Astrocyte (in vitro differentiated cells and primary cell): ENCODE results near the gene VENTX.

Source experiments
- EZH2 ChIP-seq: IDR thresholded peaks from 2 replicates; pipeline ENCODE4 v1.6.1; 2012; ENCODE audit warnings: mild to moderate bottlenecking, low read length, inconsistent platforms; ENCODE audit not compliant: insufficient read depth
- TF ChIP-seq, protein P1 (sequence below): IDR thresholded peaks from 2 replicates; pipeline ENCODE4 v1.5.1; 2011; ENCODE audit warnings: low read depth, mild to moderate bottlenecking, inconsistent platforms, low read length, moderate library complexity; ENCODE audit not compliant: insufficient read depth

- TF ChIP-seq, protein P1, sequence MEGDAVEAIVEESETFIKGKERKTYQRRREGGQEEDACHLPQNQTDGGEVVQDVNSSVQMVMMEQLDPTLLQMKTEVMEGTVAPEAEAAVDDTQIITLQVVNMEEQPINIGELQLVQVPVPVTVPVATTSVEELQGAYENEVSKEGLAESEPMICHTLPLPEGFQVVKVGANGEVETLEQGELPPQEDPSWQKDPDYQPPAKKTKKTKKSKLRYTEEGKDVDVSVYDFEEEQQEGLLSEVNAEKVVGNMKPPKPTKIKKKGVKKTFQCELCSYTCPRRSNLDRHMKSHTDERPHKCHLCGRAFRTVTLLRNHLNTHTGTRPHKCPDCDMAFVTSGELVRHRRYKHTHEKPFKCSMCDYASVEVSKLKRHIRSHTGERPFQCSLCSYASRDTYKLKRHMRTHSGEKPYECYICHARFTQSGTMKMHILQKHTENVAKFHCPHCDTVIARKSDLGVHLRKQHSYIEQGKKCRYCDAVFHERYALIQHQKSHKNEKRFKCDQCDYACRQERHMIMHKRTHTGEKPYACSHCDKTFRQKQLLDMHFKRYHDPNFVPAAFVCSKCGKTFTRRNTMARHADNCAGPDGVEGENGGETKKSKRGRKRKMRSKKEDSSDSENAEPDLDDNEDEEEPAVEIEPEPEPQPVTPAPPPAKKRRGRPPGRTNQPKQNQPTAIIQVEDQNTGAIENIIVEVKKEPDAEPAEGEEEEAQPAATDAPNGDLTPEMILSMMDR: no peak
- TF ChIP-seq EZH2: no peak
Observed at GRCh38 chr10:133251388-133252222, 13.9 kb downstream of the VENTX start.
